OCI-LY1 (cell line): ENCODE results near the gene CNPPD1.

Experiments used
- CTCF ChIP-seq: fragments of 200-600 bp; sonication (generic), shearing (Covaris generic); IDR thresholded peaks from 2 replicates; pipeline ENCODE4 v1.5.1; 2017; ENCODE audit warnings: mild to moderate bottlenecking, antibody characterized with exemption, low read length, moderate library complexity, mixed read lengths
- EZH2 ChIP-seq: fragments of 200-600 bp; sonication (generic), shearing (Covaris generic); IDR thresholded peaks from 2 replicates; pipeline ENCODE4 v1.8.0; 2017; ENCODE audit warnings: borderline replicate concordance, mixed run types, mild to moderate bottlenecking, antibody characterized with exemption, low read length, moderate library complexity, mixed read lengths

- TF ChIP-seq EZH2 (no peak), CTCF (no peak)
Measured at GRCh38 chr2:219123356-219124135, 53.2 kb downstream of the CNPPD1 start.
